ENCODE results near the gene ACR. TPM values are rescaled to one million over a fixed set of nuclear protein-coding genes. Genes with fewer than 3 reads are reported as not detected.
"Not testable (repeated sequence)": the region's sequence is repeated elsewhere in the genome, so short reads cannot be mapped to it uniquely, and the experiment has no call there.

The ACR gene
- polyA plus RNA-seq, 1 of the 3 experiments (the other 2 are of a cell fraction), result 0.15 TPM

DNA sequence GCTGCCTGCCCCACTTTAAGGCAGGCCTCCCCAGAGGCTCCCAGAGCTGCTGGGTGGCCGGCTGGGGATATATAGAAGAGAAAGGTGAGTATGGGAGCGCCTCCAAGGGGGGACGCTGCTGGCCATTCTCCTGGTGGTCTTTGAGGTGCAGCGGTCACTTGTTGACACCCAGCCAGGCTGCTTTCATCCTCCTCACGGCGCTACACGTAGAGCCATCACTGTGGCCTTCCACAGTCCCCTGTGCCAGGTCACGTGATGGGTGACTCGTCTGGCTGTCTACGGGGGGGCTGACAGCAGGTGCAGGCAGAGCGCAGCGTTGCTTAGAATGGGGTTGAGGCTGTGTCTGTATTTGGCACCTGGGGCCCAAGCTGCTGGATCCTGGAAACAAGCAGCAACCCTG is 1.9 kb downstream of the ACR start:
- POLR2A ChIA-PET, result no interaction called here
- Histone ChIP-seq H3K79me2 (ENCODE audit: insufficient read depth) (no peaks in the 10 kb centered on the region), H3K4me1 (ENCODE audit: control insufficient read depth in 1 of 2, insufficient read depth in 2 of 2, low read depth in 1 of 2, low read length in 1 of 2) (no peaks in the 10 kb centered on the region; a peak in 1 of 4 replicates), H3K4me2 (no peak overlapping the region), H3K9me2 (no peaks in the 10 kb centered on the region), H3K9me3 (no peaks in the 10 kb centered on the region), H3F3A (replicated peaks; ENCODE audit: insufficient read depth) (no peaks in the 10 kb centered on the region), H3K4me3 (ENCODE audit: low read depth in 2 of 2, low read length in 1 of 2) (no peak overlapping the region), H3K27me3 (ENCODE audit: insufficient read depth) (no peaks in the 10 kb centered on the region), H3K27ac (ENCODE audit: low read depth in 2 of 2, low read length in 1 of 2) (no peak overlapping the region), H3K9ac (no peak overlapping the region), H3K36me3 (replicated peaks in 1 of 2; ENCODE audit: control insufficient read depth in 1 of 2, insufficient read depth in 2 of 2, low read length in 1 of 2) (no peaks in the 10 kb centered on the region), H2AFZ (ENCODE audit: low read depth) (no peak overlapping the region), H4K20me1 (ENCODE audit: insufficient read depth) (no peaks in the 10 kb centered on the region)
- DNase-seq, result no peak
- CTCF ChIA-PET, result no interaction called here
- TF ChIP-seq, protein P1, sequence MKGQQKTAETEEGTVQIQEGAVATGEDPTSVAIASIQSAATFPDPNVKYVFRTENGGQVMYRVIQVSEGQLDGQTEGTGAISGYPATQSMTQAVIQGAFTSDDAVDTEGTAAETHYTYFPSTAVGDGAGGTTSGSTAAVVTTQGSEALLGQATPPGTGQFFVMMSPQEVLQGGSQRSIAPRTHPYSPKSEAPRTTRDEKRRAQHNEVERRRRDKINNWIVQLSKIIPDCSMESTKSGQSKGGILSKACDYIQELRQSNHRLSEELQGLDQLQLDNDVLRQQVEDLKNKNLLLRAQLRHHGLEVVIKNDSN (IDR thresholded peaks at IDR 0.05; ENCODE audit: borderline replicate concordance, low read depth), result peak; percentile 56; the same call in 1 of the 2 replicates
- no peak for TF ChIP-seq EP300 (IDR thresholded peaks at IDR 0.05; ENCODE audit: borderline replicate concordance in 1 of 2, low read depth in 1 of 2, low read length in 1 of 2)
- TF ChIP-seq GABPA (IDR thresholded peaks at IDR 0.05; ENCODE audit: low read depth), result no peak
- WGBS (ENCODE audit: low lambda C conversion rate), result 63% methylated on average over 6 of the region's 12 CpGs

DNA sequence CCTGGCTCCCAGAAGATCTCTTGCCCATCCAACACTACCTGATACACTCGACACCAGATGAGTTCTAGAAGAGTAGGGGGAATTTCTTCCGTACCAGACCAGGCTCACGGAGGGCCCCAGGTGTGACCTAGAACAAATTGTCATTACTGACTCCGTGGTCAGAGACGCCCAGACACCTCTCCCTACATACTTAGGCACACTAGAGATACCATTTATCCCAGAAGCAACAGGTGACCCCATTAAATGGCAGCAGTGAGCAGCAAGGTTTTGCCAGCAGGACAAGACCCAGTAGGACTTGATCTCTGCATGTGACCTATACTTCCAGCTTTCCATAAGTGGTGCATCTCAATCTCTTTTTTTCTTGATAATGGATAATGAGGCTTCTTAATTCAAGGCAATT is 2.7 kb downstream of the ACR start:
- H3K4me1 ChIP-seq (ENCODE audit: control insufficient read depth in 1 of 2, insufficient read depth in 2 of 2, low read depth in 1 of 2, low read length in 1 of 2); POLR2A ChIA-PET; H3K9me2 ChIP-seq; H3K9me3 ChIP-seq; H3K27ac ChIP-seq (ENCODE audit: low read depth in 2 of 2, low read length in 1 of 2); H3K4me2 ChIP-seq; H3K9ac ChIP-seq; H3K27me3 ChIP-seq (ENCODE audit: insufficient read depth); H3K79me2 ChIP-seq (ENCODE audit: insufficient read depth); DNase-seq; H3K36me3 ChIP-seq (replicated peaks in 1 of 2; ENCODE audit: control insufficient read depth in 1 of 2, insufficient read depth in 2 of 2, low read length in 1 of 2); H3F3A ChIP-seq (replicated peaks; ENCODE audit: insufficient read depth); H3K4me3 ChIP-seq (ENCODE audit: low read depth in 2 of 2, low read length in 1 of 2); H4K20me1 ChIP-seq (ENCODE audit: insufficient read depth); H2AFZ ChIP-seq (ENCODE audit: low read depth); CTCF ChIA-PET: not testable (repeated sequence)
- 71% methylated on average over 5 of the region's 5 CpGs for WGBS (ENCODE audit: low lambda C conversion rate)

DNA sequence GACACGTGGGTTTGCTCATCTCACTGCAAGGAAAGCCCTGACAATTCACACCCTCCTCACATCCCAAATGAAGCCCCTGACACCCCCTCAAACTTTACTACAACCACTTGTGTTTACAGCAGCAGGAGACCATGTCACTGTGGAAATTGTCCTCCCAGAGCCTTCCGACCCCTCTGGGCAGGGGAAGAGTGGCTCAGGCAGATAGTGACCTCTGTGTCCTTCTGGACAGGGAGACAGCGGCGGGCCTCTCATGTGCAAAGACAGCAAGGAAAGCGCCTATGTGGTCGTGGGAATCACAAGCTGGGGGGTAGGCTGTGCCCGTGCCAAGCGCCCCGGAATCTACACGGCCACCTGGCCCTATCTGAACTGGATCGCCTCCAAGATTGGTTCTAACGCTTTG is 6.4 kb downstream of the ACR start:
- H3K9me2 ChIP-seq; H3K36me3 ChIP-seq (replicated peaks in 1 of 2; ENCODE audit: control insufficient read depth in 1 of 2, insufficient read depth in 2 of 2, low read length in 1 of 2); H2AFZ ChIP-seq (ENCODE audit: low read depth); POLR2A ChIA-PET; DNase-seq; H3K4me2 ChIP-seq; H3K79me2 ChIP-seq (ENCODE audit: insufficient read depth); H3K9ac ChIP-seq; H3K9me3 ChIP-seq; CTCF ChIA-PET; H4K20me1 ChIP-seq (ENCODE audit: insufficient read depth); H3F3A ChIP-seq (replicated peaks; ENCODE audit: insufficient read depth); H3K4me1 ChIP-seq (ENCODE audit: control insufficient read depth in 1 of 2, insufficient read depth in 2 of 2, low read depth in 1 of 2, low read length in 1 of 2); H3K27ac ChIP-seq (ENCODE audit: low read depth in 2 of 2, low read length in 1 of 2); H3K27me3 ChIP-seq (ENCODE audit: insufficient read depth); H3K4me3 ChIP-seq (ENCODE audit: low read depth in 2 of 2, low read length in 1 of 2): not testable (repeated sequence)
- WGBS (ENCODE audit: low lambda C conversion rate), result 33% methylated on average over 2 of the region's 12 CpGs

DNA sequence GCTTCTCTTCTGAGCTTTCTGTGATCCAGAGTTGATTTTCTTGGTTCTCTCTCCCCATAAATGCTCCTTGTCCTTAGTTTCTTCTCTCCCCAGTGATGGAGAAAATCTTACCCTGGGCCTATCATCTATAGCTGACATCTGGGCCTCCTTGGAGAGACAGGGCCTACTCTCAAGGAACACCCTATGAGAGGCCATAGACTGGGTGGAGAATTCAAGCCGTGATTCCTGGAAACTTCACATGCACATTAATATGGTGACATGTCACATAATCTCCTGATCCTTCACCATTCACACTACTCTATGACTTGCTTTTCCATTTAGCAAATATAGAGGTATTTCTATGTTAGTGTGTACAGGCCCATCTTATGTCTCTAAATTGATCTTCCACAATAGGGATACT is 9.5 kb downstream of the ACR start:
- H3K27me3 ChIP-seq (ENCODE audit: insufficient read depth); H3F3A ChIP-seq (replicated peaks; ENCODE audit: insufficient read depth); H3K4me2 ChIP-seq; H3K4me3 ChIP-seq (ENCODE audit: low read depth in 2 of 2, low read length in 1 of 2); CTCF ChIA-PET; H4K20me1 ChIP-seq (ENCODE audit: insufficient read depth); H3K36me3 ChIP-seq (replicated peaks in 1 of 2; ENCODE audit: control insufficient read depth in 1 of 2, insufficient read depth in 2 of 2, low read length in 1 of 2); H3K79me2 ChIP-seq (ENCODE audit: insufficient read depth); H3K9me3 ChIP-seq; H3K27ac ChIP-seq (ENCODE audit: low read depth in 2 of 2, low read length in 1 of 2); H2AFZ ChIP-seq (ENCODE audit: low read depth); H3K4me1 ChIP-seq (ENCODE audit: control insufficient read depth in 1 of 2, insufficient read depth in 2 of 2, low read depth in 1 of 2, low read length in 1 of 2); H3K9ac ChIP-seq; DNase-seq; POLR2A ChIA-PET; H3K9me2 ChIP-seq: not testable (repeated sequence)
- 100% methylated on average over 1 of the region's 1 CpG for WGBS (ENCODE audit: low lambda C conversion rate)

DNA sequence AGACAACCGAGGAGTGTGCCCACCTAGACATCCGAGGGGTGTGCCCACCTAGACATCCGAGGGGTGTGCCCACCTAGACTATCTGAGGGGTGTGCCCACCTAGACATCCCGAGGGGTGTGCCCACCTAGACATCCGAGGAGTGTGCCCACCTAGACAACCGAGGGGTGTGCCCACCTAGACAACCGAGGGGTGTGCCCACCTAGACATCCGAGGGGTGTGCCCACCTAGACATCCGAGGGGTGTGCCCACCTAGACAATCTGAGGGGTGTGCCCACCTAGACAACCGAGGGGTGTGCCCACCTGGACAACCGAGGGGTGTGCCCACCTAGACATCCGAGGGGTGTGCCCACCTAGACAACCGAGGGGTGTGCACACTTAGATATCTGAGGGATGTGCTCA is 10.6 kb downstream of the ACR start:
- H3K4me3 ChIP-seq (ENCODE audit: low read depth in 2 of 2, low read length in 1 of 2); H3K27me3 ChIP-seq (ENCODE audit: insufficient read depth); H3K4me1 ChIP-seq (ENCODE audit: control insufficient read depth in 1 of 2, insufficient read depth in 2 of 2, low read depth in 1 of 2, low read length in 1 of 2); H3K9me3 ChIP-seq; H3F3A ChIP-seq (replicated peaks; ENCODE audit: insufficient read depth); H3K4me2 ChIP-seq; H3K9ac ChIP-seq; H3K9me2 ChIP-seq; POLR2A ChIA-PET; H3K36me3 ChIP-seq (replicated peaks in 1 of 2; ENCODE audit: control insufficient read depth in 1 of 2, insufficient read depth in 2 of 2, low read length in 1 of 2); H4K20me1 ChIP-seq (ENCODE audit: insufficient read depth); H3K79me2 ChIP-seq (ENCODE audit: insufficient read depth); H2AFZ ChIP-seq (ENCODE audit: low read depth); H3K27ac ChIP-seq (ENCODE audit: low read depth in 2 of 2, low read length in 1 of 2); CTCF ChIA-PET; DNase-seq: not testable (repeated sequence)
- 17% methylated on average over 4 of the region's 13 CpGs for WGBS (ENCODE audit: low lambda C conversion rate)

DNA sequence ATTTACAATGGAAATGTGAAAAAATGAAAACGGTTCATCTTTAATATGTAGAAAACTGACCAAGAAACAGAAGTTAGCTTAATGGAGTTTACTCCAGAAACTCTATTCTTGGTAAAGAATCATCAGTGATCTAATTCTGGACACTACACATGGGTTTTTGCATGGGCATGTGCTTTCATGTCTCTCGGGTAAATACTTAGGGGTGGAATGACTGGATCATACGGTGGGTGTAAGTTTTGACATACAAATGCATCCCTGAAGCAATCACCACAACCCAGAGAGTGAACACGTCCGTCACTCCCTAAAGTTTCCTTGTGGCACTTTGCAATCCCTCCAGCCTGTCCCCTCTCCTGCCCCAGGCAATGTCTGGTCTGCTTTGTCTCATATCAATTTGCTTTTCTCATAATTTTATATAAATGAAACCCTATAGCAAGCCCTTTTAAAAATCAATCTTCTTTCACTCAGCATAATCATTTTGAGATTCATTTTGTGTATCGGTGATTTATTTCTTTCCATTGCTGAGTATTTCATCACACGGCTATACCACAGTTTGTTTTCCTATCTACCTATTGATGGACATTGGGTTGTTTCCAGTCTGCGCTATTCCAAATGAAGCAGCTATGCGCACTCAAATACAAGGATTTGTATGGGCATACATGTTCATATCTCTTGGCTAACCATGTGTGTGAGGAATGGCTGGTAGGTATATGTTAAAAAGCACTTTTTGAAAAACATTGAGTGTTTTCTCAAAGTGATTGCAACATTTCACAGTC is 11.5 kb downstream of the ACR start:
- H3F3A ChIP-seq (replicated peaks; ENCODE audit: insufficient read depth); H3K36me3 ChIP-seq (replicated peaks in 1 of 2; ENCODE audit: control insufficient read depth in 1 of 2, insufficient read depth in 2 of 2, low read length in 1 of 2); H4K20me1 ChIP-seq (ENCODE audit: insufficient read depth); H3K27ac ChIP-seq (ENCODE audit: low read depth in 2 of 2, low read length in 1 of 2); POLR2A ChIA-PET; H3K4me2 ChIP-seq; H3K27me3 ChIP-seq (ENCODE audit: insufficient read depth); H3K9ac ChIP-seq; H3K4me3 ChIP-seq (ENCODE audit: low read depth in 2 of 2, low read length in 1 of 2); H3K9me3 ChIP-seq; CTCF ChIA-PET; H3K4me1 ChIP-seq (ENCODE audit: control insufficient read depth in 1 of 2, insufficient read depth in 2 of 2, low read depth in 1 of 2, low read length in 1 of 2); H3K9me2 ChIP-seq; H3K79me2 ChIP-seq (ENCODE audit: insufficient read depth); H2AFZ ChIP-seq (ENCODE audit: low read depth): not testable (repeated sequence)
- peak; percentile 4 for DNase-seq
- 25% methylated on average over 9 of the region's 9 CpGs for WGBS (ENCODE audit: low lambda C conversion rate)
